ENCODE results near the gene TYW5. TPM values are rescaled to one million over a fixed set of nuclear protein-coding genes. Genes with fewer than 3 reads are reported as not detected.

TYW5 gene
- total RNA-seq, 1 donor from 2014 or later, result 13.4 TPM

DNA sequence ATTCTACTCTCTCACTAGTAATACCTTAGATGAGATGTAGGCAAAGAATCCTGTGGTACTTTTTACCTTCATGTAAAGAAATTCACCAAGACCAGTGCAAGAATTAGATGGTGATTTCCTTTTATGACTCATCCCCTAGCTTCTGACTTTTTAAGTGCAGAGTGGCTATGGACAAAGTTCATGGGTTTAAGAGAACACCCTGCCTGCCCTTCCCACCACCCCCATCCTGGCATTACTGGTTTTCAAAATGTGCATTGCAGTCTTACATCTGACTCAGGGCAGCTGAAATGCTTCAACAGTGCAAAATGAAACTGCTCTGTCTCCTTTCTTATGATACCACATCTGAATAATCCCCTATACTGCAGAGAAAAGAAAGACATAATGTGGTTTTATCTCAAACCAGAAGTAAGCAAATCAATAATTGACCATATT, 22.7 kb upstream of the TYW5 start:
- intact Hi-C loops (cut with micrococcal nuclease), result loop anchor here (1.0 to 10.0 kb wide), 6 partner anchors 23 to 1087 kb away; partner anchors contain the start of genes C2orf69, MAIP1 and TYW5

DNA sequence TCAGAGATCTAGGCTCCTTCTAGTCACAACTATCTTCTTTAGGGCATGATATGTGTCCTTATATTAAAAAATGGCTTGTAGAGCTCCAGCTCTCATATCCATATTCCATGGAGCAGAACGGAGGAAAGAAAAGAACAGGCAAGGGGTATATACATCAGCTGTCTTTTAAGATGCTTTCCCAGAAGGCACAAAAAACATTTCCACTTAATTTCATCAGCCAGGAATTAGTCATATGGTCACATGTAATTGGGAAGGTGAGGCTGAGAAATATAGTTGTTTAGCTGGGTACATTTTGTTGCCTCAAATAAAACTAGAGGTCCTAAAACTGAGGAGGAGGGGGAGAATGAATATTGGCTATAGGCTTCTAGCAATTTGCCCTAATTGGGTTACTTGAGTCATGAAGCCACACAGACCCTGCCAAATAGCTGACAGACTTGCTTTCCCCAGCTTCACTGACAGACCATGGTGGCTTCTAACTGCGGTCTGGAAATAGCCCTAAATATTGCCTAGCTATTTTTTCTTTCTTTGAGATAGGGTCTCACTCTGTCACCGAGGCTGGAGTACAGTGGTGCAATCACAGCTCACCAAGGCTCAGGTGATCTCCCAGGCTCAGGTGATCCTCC, 20.1 kb upstream of the TYW5 start:
- intact Hi-C loops (cut with micrococcal nuclease), result loop anchor here (5.0 to 10.0 kb wide), 2 partner anchors 602 to 1089 kb away; no protein-coding TSS in a partner anchor

DNA sequence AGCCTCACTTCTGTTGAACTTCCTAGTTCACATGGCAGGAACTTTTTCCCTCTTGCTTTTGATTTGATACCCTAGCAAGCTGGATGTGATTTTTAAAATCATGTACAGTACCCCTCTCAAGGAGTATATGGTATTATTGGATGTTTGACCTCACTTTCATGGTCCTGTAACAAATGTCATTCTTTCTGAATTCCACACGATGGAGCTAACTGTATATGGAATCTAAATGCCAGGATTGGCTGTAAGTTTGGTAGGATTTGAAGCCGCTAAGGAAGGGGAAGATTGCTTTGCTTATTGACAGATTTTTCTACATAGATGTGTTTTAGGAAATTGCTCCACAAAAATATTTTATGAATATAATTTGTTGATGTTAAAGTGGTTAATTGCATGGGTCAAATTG, 18.4 kb upstream of the TYW5 start:
- intact Hi-C loops (cut with micrococcal nuclease), result loop anchor here (10.0 kb wide), 1 partner anchor 1091 kb away; no protein-coding TSS in a partner anchor

DNA sequence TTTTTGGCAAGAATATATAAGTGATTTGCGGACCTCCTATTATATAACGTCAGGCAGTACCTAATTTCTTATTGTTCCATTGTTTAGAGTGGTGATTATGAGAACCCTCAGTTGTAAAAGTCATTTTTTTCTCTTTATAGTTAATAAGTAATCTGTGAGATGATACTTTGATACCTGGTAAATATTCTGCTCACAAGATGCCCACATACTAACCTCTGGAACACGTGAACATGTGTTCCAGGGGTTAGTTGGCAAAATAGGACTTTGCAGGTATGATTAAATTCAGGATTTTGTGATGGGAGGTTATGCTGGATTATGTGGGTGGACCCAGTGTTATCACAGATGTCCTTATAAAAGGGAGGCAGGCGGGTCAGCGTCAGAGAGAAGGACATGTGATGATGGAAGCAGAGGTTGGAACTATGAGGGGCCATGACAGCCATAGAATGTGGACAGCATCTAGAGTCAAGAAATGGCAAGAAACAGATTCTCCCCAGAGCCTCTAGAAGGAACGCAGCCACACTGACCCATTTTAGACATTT, 16.9 kb upstream of the TYW5 start:
- intact Hi-C loops (cut with micrococcal nuclease), result loop anchor here (10.0 kb wide), 1 partner anchor 1093 kb away; no protein-coding TSS in a partner anchor

DNA sequence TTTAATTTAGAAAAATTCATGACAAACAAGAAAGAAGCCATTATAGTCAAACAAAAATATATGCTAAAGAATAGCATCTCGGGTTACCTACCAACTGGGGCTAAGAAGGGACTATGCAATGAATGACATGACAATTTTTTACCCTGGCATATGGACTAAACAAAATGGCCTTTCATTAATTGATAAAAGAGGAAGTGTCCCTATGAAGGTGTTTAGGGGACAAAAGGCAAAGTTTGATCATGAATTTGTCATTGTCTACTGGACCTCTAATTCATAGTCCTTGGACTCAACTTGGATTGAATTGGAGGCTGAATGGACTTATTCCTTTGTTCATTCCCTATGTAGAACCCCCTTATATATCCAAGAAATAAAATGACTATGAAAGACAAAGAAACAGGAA, 12.8 kb upstream of the TYW5 start:
- intact Hi-C loops (cut with micrococcal nuclease), result no loop called here

- intact Hi-C loops (cut with micrococcal nuclease), result no loop called here
Observed at GRCh38 chr2:199966976-199967375, 11.7 kb upstream of the TYW5 start.

GRCh38 chr2:199966405-199966804, 11.1 kb upstream of the TYW5 start:
- intact Hi-C loops (cut with micrococcal nuclease), result no loop called here

DNA sequence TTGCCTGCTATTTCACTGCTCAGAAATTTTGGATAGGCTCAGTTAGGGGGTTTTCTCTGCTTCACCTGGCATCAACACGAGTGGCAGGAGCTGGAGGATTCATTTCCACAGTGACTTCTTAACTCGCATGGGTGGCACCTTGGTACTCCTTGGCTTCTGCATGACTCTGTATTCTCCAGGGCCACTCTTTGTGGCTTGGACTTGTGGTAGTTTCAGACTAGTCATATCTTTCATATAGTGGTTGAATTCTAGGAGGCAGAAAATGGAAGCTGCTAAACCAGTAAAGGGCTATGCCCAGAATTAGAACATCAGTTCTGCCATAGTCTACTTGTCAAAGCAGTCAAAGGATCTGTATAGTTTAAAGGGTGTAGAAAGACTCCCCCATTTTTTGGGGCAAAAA, 6.9 kb upstream of the TYW5 start:
- intact Hi-C loops (cut with micrococcal nuclease), result no loop called here

DNA sequence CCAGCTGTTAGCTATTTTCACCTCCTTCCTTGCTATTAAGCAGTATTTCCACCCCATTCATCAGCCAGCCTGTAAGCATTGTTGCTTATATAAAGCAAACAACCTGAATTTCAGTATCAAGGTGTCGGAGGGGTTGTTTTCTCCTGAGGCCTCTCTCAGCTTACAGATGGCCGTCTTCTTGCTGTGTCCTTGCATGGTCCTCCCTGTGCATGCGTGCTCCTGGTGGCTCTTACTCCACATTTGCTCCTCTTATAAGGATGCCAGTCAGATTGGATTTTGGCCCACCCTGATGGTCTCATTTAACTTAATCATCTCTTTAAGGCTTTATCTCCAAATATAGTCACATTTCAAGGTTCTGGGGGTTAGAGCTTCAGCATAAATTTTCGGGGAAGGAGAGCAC, 2.7 kb upstream of the TYW5 start:
- intact Hi-C loops (cut with micrococcal nuclease), result loop anchor here (5.0 to 10.0 kb wide), 3 partner anchors 854 to 1307 kb away; partner anchors contain the start of genes BZW1, CASP8 and CLK1

DNA sequence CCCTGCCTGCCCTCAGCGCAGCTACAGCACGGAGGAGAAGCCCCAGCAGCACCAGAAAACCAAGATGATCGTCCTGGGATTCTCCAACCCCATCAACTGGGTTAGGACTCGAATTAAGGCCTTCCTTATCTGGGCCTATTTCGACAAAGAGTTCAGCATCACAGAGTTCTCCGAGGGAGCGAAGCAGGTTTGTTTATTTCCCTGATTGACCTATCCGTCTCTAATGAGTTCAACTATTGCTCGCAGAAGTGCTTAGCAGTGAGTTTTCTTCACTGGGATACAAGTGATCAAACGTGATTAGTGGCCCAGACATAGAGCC, 730 bp upstream of the TYW5 start:
- intact Hi-C loops (cut with micrococcal nuclease), result loop anchor here (5.0 to 10.0 kb wide), 3 partner anchors 856 to 1309 kb away; partner anchors contain the start of genes BZW1, CASP8 and CLK1

DNA sequence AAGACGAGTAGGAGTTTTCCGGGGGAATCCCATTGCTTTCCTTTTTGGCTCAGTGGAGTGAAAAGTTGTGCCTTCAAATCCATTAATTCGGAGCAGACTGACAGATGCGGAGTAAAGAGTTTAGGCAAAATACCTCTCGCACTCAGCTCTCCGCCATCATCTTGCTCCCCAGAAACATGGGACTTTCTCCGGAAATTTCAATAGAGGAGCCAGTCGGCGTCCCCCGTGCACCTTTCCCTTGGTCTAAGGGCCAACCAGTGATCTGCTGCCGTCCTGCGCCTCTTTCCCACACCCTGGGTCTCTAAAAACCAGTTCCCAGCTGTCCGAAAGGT, 318 bp downstream of the TYW5 start:
- intact Hi-C loops (cut with micrococcal nuclease), result loop anchor here (1.0 to 10.0 kb wide), 11 partner anchors 14 to 1310 kb away; partner anchors contain the start of genes BZW1, C2orf69, CASP8 and CLK1

GRCh38 chr2:199951023-199951422, 4.3 kb downstream of the TYW5 start:
- intact Hi-C loops (cut with micrococcal nuclease), result loop anchor here (10.0 kb wide), 1 partner anchor 1314 kb away; the partner anchor contains the start of gene CASP8

DNA sequence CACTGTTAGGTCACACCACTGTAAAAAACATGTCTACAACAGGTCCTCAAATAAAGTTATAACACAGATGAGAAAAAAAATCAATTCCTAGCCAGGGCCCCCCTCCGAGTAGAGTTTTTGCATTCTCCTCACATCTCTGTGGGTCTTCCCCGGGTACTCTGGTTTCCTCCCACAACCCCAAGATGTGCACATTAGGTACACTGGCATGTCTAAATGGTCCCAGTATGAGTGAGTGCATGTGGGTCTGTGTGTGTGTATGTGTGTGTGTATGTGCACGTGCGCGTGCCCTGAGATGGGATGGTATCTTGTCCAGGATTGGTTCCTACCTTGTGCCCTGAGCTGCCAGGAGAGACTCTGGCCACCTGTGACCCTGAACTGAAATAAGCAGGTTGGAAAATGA, 4.9 kb downstream of the TYW5 start:
- intact Hi-C loops (cut with micrococcal nuclease), result loop anchor here (10.0 kb wide), 1 partner anchor 1314 kb away; the partner anchor contains the start of gene CASP8

DNA sequence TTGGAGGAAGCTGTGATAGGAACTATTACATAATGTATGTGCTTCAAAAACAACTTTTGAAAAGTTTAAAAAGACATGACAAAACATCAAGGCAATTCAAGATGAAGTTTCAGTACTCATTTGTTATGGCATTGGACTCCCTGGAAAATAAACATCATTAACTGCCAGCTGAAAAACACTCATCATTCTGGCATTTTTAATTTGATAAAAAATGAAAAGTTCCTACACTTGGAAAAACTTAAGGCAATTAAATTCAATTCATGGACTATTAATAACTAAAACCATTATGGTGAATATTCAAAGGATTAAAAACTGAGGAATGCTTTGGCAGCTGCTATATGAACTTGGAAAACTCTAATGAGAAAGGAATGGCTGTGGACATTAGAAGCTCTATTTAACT, 8.5 kb downstream of the TYW5 start:
- intact Hi-C loops (cut with micrococcal nuclease), result no loop called here

GRCh38 chr2:199946196-199946595, 9.1 kb downstream of the TYW5 start:
- intact Hi-C loops (cut with micrococcal nuclease), result no loop called here

DNA sequence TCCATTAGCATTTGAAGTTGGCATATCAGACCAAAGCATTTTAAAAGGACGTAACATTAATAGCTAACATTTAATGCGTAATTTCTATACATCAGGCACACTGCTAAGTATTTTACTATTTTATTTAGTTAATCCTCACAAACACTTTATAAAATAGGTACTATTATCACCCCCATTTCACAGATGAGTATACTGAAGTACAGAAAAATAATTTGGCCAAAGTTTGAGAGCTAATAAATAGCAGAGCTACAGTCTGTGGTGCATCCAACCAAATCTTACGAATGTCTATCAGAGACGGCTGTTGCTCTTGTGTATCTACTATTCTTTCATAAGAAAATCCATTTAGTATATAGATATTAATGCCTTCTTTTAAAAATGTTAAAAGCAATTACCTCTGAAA, 11.9 kb downstream of the TYW5 start:
- intact Hi-C loops (cut with micrococcal nuclease), result no loop called here

- intact Hi-C loops (cut with micrococcal nuclease), result loop anchor here (1.0 to 2.0 kb wide), 5 partner anchors 14 to 236 kb away; partner anchors contain the start of genes FTCDNL1, MAIP1 and TYW5
Observed at GRCh38 chr2:199940373-199940772, 14.9 kb downstream of the TYW5 start.

- intact Hi-C loops (cut with micrococcal nuclease), result no loop called here
Observed at GRCh38 chr2:199936554-199936953, 18.7 kb downstream of the TYW5 start.

DNA sequence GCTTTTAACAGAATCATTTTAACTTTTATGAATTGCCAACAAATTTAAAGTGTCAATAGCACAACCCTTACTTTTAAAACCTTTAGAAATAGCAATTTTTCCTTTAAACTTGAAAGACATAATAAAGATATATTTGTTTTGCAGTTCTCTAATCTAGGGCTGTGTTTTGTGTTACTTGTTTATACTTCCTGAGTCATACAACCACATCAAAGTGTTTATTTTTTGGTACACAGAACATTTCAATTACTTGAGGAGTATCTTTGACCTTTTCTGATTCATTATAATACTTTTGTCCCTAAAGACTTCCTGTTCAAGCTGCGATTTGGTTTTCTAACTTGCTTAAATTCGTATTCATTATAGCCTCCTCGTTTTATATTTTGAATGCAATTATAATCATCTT, 21.8 kb downstream of the TYW5 start:
- intact Hi-C loops (cut with micrococcal nuclease), result loop anchor here (2.0 kb wide), 1 partner anchor 23 kb away; the partner anchor contains the start of gene C2orf69

DNA sequence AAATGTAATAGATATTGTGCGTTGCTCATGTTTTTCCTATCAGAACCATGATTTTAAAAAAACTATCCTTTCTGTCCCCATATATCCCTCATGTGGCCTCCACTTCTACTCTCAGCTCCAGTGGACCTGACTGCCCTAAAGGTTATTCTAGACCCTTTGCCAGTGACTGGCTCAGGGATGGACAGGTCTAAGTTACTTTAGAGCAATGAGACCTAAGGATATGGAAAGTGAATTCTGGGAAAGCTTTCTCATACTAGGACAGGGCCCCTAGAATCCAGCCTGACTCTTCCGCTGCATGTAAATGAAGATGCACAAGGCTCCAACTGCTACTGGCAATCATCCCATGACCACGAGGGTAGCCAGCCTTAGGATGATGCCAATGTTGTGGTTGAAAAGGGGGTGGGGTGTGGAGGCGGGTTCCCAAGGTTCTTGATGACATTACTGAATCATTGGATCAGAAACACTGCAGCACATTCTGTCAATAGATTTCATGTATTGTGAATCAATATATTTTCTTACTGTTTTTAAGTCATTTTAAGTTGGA, 22.9 kb downstream of the TYW5 start:
- intact Hi-C loops (cut with micrococcal nuclease), result loop anchor here (2.0 kb wide), 1 partner anchor 22 kb away; the partner anchor contains the start of gene C2orf69

DNA sequence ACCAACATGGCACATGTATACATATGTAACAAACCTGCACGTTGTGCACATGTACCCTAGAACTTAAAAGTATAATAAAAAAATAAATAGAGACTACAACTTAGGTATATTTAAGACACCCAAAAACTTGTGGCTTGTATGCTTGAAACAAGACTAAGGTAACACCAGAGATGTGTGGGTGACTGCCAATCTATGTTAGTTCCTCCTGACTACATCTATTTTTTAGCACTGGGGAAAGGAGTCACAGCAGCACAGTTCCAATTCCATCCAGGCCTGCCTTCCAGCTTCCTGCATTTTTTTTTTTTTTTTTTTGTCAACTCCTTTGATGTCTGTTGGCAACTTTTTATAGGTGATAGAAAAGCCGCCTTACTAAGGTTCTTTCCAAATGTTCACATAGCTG, 26.0 kb downstream of the TYW5 start:
- intact Hi-C loops (cut with micrococcal nuclease), result no loop called here

DNA sequence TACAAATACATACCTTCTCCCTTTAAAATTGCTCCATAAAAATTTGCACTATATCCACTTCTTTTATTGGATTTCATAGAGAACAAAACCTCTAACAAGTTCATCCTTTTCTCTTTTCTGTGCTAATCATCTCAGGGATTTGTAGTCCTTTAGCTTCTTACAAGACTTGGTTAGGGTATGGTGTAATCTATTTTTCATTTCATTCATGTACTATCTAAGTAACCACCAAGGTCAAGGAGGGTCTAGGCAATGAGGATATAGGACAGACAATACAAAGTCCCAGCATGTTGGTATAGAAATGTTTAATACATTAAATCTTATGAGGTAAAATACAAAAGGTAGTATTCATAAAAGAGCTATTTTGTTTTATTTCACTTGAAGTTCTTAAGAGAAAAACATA, 26.7 kb downstream of the TYW5 start:
- intact Hi-C loops (cut with micrococcal nuclease), result no loop called here
